Measurements from ENCODE around the gene XPNPEP1. TPM values are rescaled to one million over a fixed set of nuclear protein-coding genes. Genes with fewer than 3 reads are reported as not detected.

The XPNPEP1 gene
- 198 and 201 TPM in 2 replicates for total RNA-seq (2014; rRNA removed; shearing (Covaris generic); ENCODE audit: low replicate concordance)

GRCh38 chr10:109922976-109923921 is at the start of gene XPNPEP1:
XPNPEP1 (minus strand) TSS chr10:109923511; CDS start chr10:109923433, 78 bp downstream.
- H3K79me2 ChIP-seq (ENCODE audit: low read length): peaks cover 49% of the 10 kb centered on the region
- peak; percentile 96 for DNase-seq
- H3K27me3 ChIP-seq (ENCODE audit: low read length): no peaks in the 10 kb centered on the region
- H3K9me3 ChIP-seq (ENCODE audit: low read length): no peaks in the 10 kb centered on the region
- H4K20me1 ChIP-seq (ENCODE audit: insufficient read depth, low read depth, low read length): no peaks in the 10 kb centered on the region
- H3K4me1 ChIP-seq (ENCODE audit: low read length): peaks cover 28% of the 10 kb centered on the region
- H2AFZ ChIP-seq (ENCODE audit: low read length): peak within 1 kb of the TSS; percentile 69
- H3K4me2 ChIP-seq (ENCODE audit: low read depth, low read length, poor library complexity, severe bottlenecking): peak within 1 kb of the TSS; percentile 93
- H3K4me3 ChIP-seq (ENCODE audit: low read length): peak within 1 kb of the TSS; percentile 72
- H3K9ac ChIP-seq (ENCODE audit: low read length): peak within 1 kb of the TSS; percentile 84
- no peaks in the 10 kb centered on the region for H3K9me2 ChIP-seq (replicated peaks; ENCODE audit: insufficient read depth, low read length)
- peaks cover 11% of the 10 kb centered on the region for H3K36me3 ChIP-seq (ENCODE audit: insufficient read depth, low read length)
- peak within 1 kb of the TSS; percentile 58 for H3K27ac ChIP-seq (ENCODE audit: low read length)

GRCh38 chr10:109972372-109973001 is 49.2 kb upstream of the XPNPEP1 start:
- H3K9ac ChIP-seq (ENCODE audit: low read length): no peak overlapping the region
- no peak overlapping the region for H2AFZ ChIP-seq (ENCODE audit: low read length)
- H3K4me2 ChIP-seq (ENCODE audit: low read depth, low read length, poor library complexity, severe bottlenecking): no peak overlapping the region
- no peaks in the 10 kb centered on the region for H3K27me3 ChIP-seq (ENCODE audit: low read length)
- H3K4me3 ChIP-seq (ENCODE audit: low read length): no peak overlapping the region
- H3K36me3 ChIP-seq (ENCODE audit: insufficient read depth, low read length): no peaks in the 10 kb centered on the region
- no peaks in the 10 kb centered on the region for H3K9me3 ChIP-seq (ENCODE audit: low read length)
- no peaks in the 10 kb centered on the region for H3K9me2 ChIP-seq (replicated peaks; ENCODE audit: insufficient read depth, low read length)
- no peaks in the 10 kb centered on the region for H4K20me1 ChIP-seq (ENCODE audit: insufficient read depth, low read depth, low read length)
- H3K79me2 ChIP-seq (ENCODE audit: low read length): no peaks in the 10 kb centered on the region
- peaks cover 13% of the 10 kb centered on the region for H3K4me1 ChIP-seq (ENCODE audit: low read length)
- DNase-seq: no peak
- no peak overlapping the region for H3K27ac ChIP-seq (ENCODE audit: low read length)

- Histone ChIP-seq H3K9me3 (ENCODE audit: low read length) (no peaks in the 10 kb centered on the region), H3K9me2 (replicated peaks; ENCODE audit: insufficient read depth, low read length) (no peaks in the 10 kb centered on the region), H3K4me3 (ENCODE audit: low read length) (no peak overlapping the region), H3K9ac (ENCODE audit: low read length) (no peak overlapping the region), H3K4me1 (ENCODE audit: low read length) (peaks cover 13% of the 10 kb centered on the region), H2AFZ (ENCODE audit: low read length) (no peak overlapping the region), H3K79me2 (ENCODE audit: low read length) (no peaks in the 10 kb centered on the region), H3K4me2 (ENCODE audit: low read depth, low read length, poor library complexity, severe bottlenecking) (no peak overlapping the region), H3K27me3 (ENCODE audit: low read length) (no peaks in the 10 kb centered on the region), H3K36me3 (ENCODE audit: insufficient read depth, low read length) (no peaks in the 10 kb centered on the region), H3K27ac (ENCODE audit: low read length) (no peak overlapping the region), H4K20me1 (ENCODE audit: insufficient read depth, low read depth, low read length) (no peaks in the 10 kb centered on the region)
- DNase-seq: no peak
Observed at GRCh38 chr10:109971634-109972033, 48.3 kb upstream of the XPNPEP1 start.

GRCh38 chr10:109969760-109970346 is 46.5 kb upstream of the XPNPEP1 start:
- no peaks in the 10 kb centered on the region for H3K27me3 ChIP-seq (ENCODE audit: low read length)
- H3K9ac ChIP-seq (ENCODE audit: low read length): no peak overlapping the region
- no peak overlapping the region for H3K4me3 ChIP-seq (ENCODE audit: low read length)
- H3K36me3 ChIP-seq (ENCODE audit: insufficient read depth, low read length): no peaks in the 10 kb centered on the region
- H4K20me1 ChIP-seq (ENCODE audit: insufficient read depth, low read depth, low read length): no peaks in the 10 kb centered on the region
- no peak overlapping the region for H3K4me2 ChIP-seq (ENCODE audit: low read depth, low read length, poor library complexity, severe bottlenecking)
- H3K27ac ChIP-seq (ENCODE audit: low read length): no peak overlapping the region
- H3K9me2 ChIP-seq (replicated peaks; ENCODE audit: insufficient read depth, low read length): no peaks in the 10 kb centered on the region
- H3K79me2 ChIP-seq (ENCODE audit: low read length): no peaks in the 10 kb centered on the region
- no peak for DNase-seq
- H2AFZ ChIP-seq (ENCODE audit: low read length): no peak overlapping the region
- no peaks in the 10 kb centered on the region for H3K9me3 ChIP-seq (ENCODE audit: low read length)
- peaks cover under 1% of the 10 kb centered on the region for H3K4me1 ChIP-seq (ENCODE audit: low read length)

GRCh38 chr10:109968953-109969759 is 45.8 kb upstream of the XPNPEP1 start:
- H3K27me3 ChIP-seq (ENCODE audit: low read length): no peaks in the 10 kb centered on the region
- DNase-seq: no peak
- H2AFZ ChIP-seq (ENCODE audit: low read length): no peak overlapping the region
- no peaks in the 10 kb centered on the region for H3K79me2 ChIP-seq (ENCODE audit: low read length)
- no peak overlapping the region for H3K27ac ChIP-seq (ENCODE audit: low read length)
- no peak overlapping the region for H3K4me2 ChIP-seq (ENCODE audit: low read depth, low read length, poor library complexity, severe bottlenecking)
- no peaks in the 10 kb centered on the region for H3K9me2 ChIP-seq (replicated peaks; ENCODE audit: insufficient read depth, low read length)
- no peaks in the 10 kb centered on the region for H3K36me3 ChIP-seq (ENCODE audit: insufficient read depth, low read length)
- no peak overlapping the region for H3K4me3 ChIP-seq (ENCODE audit: low read length)
- H4K20me1 ChIP-seq (ENCODE audit: insufficient read depth, low read depth, low read length): no peaks in the 10 kb centered on the region
- H3K9ac ChIP-seq (ENCODE audit: low read length): no peak overlapping the region
- no peaks in the 10 kb centered on the region for H3K4me1 ChIP-seq (ENCODE audit: low read length)
- no peaks in the 10 kb centered on the region for H3K9me3 ChIP-seq (ENCODE audit: low read length)

GRCh38 chr10:109967739-109968088 is 44.4 kb upstream of the XPNPEP1 start:
- H3K79me2 ChIP-seq (ENCODE audit: low read length): no peaks in the 10 kb centered on the region
- no peak overlapping the region for H3K9ac ChIP-seq (ENCODE audit: low read length)
- H3K4me3 ChIP-seq (ENCODE audit: low read length): no peak overlapping the region
- DNase-seq: no peak
- H2AFZ ChIP-seq (ENCODE audit: low read length): no peak overlapping the region
- H3K9me3 ChIP-seq (ENCODE audit: low read length): no peaks in the 10 kb centered on the region
- H3K36me3 ChIP-seq (ENCODE audit: insufficient read depth, low read length): no peaks in the 10 kb centered on the region
- H3K27ac ChIP-seq (ENCODE audit: low read length): no peak overlapping the region
- H4K20me1 ChIP-seq (ENCODE audit: insufficient read depth, low read depth, low read length): no peaks in the 10 kb centered on the region
- no peaks in the 10 kb centered on the region for H3K27me3 ChIP-seq (ENCODE audit: low read length)
- no peak overlapping the region for H3K4me2 ChIP-seq (ENCODE audit: low read depth, low read length, poor library complexity, severe bottlenecking)
- H3K4me1 ChIP-seq (ENCODE audit: low read length): no peaks in the 10 kb centered on the region
- no peaks in the 10 kb centered on the region for H3K9me2 ChIP-seq (replicated peaks; ENCODE audit: insufficient read depth, low read length)

GRCh38 chr10:109966961-109967738 is 43.8 kb upstream of the XPNPEP1 start:
- H2AFZ ChIP-seq (ENCODE audit: low read length): no peak overlapping the region
- H3K9me3 ChIP-seq (ENCODE audit: low read length): no peaks in the 10 kb centered on the region
- no peak overlapping the region for H3K4me3 ChIP-seq (ENCODE audit: low read length)
- no peaks in the 10 kb centered on the region for H4K20me1 ChIP-seq (ENCODE audit: insufficient read depth, low read depth, low read length)
- DNase-seq: no peak
- H3K36me3 ChIP-seq (ENCODE audit: insufficient read depth, low read length): no peaks in the 10 kb centered on the region
- no peaks in the 10 kb centered on the region for H3K79me2 ChIP-seq (ENCODE audit: low read length)
- H3K27me3 ChIP-seq (ENCODE audit: low read length): no peaks in the 10 kb centered on the region
- no peaks in the 10 kb centered on the region for H3K9me2 ChIP-seq (replicated peaks; ENCODE audit: insufficient read depth, low read length)
- no peak overlapping the region for H3K9ac ChIP-seq (ENCODE audit: low read length)
- H3K4me2 ChIP-seq (ENCODE audit: low read depth, low read length, poor library complexity, severe bottlenecking): no peak overlapping the region
- no peak overlapping the region for H3K27ac ChIP-seq (ENCODE audit: low read length)
- no peaks in the 10 kb centered on the region for H3K4me1 ChIP-seq (ENCODE audit: low read length)
